DOHH2 (cell line): Measurements from ENCODE around the gene CD58.
"Not testable (repeated sequence)": the region's sequence is repeated elsewhere in the genome, so short reads cannot be mapped to it uniquely, and the experiment has no call there.

Experiments used
- EZH2phosphoT487 ChIP-seq: fragments of 200-600 bp; sonication (generic); IDR thresholded peaks from 2 replicates; pipeline ENCODE4 v1.6.1; 2017; ENCODE audit warnings: borderline replicate concordance, mild to moderate bottlenecking, antibody characterized with exemption, low read length, moderate library complexity, mixed read lengths
- TF ChIP-seq, protein P1 (sequence below): fragments of 200-600 bp; sonication (generic); IDR thresholded peaks from one replicate; pipeline ENCODE4 v1.5.1; 2014; ENCODE audit warnings: antibody characterized with exemption, mild to moderate bottlenecking, low read depth, low read length; ENCODE audit not compliant: poor library complexity, severe bottlenecking

DNA sequence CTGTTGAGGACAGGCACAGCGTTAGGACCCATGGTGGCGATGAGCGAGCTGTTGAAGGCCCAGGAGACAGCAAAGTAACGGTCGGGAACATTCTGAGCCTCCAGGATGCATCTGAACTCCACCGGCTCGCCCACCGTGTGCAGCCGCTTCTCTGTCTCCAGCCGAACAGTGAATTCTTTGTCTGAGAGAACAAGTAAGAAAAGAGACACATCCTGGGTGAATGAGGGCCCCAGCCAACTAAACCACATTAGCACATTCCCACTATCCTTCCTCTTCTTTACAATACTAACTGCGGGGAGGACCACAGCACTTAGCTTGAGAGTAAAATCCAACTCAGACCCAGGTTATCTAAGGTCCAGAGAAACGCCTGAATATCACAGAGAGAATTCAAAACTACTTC lies 37.3 kb upstream of the CD58 start:
- TF ChIP-seq, protein P1, sequence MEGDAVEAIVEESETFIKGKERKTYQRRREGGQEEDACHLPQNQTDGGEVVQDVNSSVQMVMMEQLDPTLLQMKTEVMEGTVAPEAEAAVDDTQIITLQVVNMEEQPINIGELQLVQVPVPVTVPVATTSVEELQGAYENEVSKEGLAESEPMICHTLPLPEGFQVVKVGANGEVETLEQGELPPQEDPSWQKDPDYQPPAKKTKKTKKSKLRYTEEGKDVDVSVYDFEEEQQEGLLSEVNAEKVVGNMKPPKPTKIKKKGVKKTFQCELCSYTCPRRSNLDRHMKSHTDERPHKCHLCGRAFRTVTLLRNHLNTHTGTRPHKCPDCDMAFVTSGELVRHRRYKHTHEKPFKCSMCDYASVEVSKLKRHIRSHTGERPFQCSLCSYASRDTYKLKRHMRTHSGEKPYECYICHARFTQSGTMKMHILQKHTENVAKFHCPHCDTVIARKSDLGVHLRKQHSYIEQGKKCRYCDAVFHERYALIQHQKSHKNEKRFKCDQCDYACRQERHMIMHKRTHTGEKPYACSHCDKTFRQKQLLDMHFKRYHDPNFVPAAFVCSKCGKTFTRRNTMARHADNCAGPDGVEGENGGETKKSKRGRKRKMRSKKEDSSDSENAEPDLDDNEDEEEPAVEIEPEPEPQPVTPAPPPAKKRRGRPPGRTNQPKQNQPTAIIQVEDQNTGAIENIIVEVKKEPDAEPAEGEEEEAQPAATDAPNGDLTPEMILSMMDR = not testable (repeated sequence)
- not testable (repeated sequence) for TF ChIP-seq EZH2phosphoT487
